Dedifferentiated amniotic fluid mesenchymal stem cell (primary cell): ENCODE results near the gene SESN3.
"Not testable (repeated sequence)": the region's sequence is repeated elsewhere in the genome, so short reads cannot be mapped to it uniquely, and the experiment has no call there.

Experiments
- DNase-seq: peaks from one replicate; pipeline ENCODE4 v3.0.0-alpha.2; 2016; ENCODE audit errors: extremely low spot score

SESN3 gene

DNA sequence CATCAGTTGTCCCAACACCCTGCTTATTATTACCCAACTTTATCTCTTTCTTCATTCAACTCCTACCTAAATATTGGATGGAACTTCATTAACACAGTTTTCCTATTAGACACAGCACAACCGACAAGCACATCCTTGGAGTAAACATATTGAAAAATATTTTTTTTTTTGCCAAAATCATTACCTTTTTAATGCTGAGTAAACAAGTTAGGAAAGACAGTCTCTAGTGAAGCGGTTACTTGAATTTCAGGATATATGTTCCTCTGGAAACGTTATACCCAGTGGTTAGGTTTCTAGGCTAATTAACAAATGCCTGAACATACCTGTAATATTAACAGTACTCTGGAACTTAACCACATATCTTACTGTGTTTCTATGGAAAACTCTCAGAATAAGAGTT lies 11.4 kb downstream of the SESN3 start:
- no peak for DNase-seq

GRCh38 chr11:95218149-95218548 lies 12.9 kb downstream of the SESN3 start:
- DNase-seq = no peak

- no peak for DNase-seq
Measured at GRCh38 chr11:95212609-95213008, 18.4 kb downstream of the SESN3 start.

GRCh38 chr11:95209535-95209934 lies 21.5 kb downstream of the SESN3 start:
- not testable (repeated sequence) for DNase-seq

GRCh38 chr11:95200781-95201457 lies 30.1 kb downstream of the SESN3 start:
- no peak for DNase-seq

DNA sequence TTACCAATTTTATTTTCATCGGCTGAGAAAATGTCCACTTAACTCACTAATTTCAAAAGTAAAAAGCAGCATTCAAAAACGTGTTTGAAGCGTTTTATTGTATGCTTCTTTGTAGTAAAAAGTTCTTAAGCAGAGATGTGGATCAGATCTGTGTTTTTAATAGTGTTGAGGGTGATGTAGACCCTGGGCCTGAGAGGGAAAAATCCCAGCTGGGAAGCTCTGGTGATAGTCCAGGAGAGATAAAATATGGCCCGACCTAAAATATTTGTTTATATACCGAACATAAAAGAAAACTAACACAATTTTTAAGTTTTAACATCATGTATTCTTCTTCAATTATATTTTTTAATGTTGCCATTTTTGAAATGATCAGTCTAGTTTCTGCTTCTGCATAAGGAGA lies 35.2 kb downstream of the SESN3 start:
- DNase-seq = no peak

DNA sequence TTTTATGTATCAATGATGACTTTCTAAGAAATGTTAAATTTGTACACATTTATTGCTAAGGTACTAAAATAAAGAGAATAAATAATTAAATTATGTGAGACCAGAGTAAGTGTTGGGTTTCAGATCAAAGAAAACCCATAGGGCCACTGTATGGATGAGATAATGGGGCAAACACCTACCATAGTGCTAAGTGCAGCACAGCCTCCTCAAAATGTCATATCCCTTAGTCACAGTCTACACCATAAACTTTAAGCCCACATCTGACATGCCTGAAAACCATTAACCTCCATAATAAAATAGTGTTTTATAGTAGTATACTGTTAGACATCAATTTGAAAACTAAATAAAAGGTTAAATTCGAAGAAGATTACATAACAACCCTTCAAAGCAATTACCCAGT lies 37.5 kb downstream of the SESN3 start:
- no peak for DNase-seq

DNA sequence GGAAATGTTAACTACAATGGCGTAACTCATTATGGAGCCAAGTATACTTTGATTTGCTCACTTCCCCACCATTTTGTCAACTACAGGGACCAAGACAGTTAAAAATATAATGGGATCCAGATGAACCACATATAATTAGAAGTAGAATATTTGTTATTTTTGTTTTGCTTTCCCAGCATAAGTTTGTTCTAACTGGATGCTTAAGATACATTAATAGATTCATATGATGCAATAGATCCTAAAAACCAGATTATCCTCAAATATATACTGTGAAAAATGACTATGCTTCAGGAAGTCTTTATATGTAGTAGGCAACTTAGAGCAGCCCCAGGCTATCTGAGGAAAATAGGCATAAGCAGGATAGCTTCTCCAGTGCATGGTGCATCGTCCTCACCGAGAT lies 38.3 kb downstream of the SESN3 start:
- DNase-seq = no peak

GRCh38 chr11:95187723-95188122 lies 43.3 kb downstream of the SESN3 start:
- no peak for DNase-seq

GRCh38 chr11:95182397-95182796 lies 48.6 kb downstream of the SESN3 start:
- no peak for DNase-seq

DNA sequence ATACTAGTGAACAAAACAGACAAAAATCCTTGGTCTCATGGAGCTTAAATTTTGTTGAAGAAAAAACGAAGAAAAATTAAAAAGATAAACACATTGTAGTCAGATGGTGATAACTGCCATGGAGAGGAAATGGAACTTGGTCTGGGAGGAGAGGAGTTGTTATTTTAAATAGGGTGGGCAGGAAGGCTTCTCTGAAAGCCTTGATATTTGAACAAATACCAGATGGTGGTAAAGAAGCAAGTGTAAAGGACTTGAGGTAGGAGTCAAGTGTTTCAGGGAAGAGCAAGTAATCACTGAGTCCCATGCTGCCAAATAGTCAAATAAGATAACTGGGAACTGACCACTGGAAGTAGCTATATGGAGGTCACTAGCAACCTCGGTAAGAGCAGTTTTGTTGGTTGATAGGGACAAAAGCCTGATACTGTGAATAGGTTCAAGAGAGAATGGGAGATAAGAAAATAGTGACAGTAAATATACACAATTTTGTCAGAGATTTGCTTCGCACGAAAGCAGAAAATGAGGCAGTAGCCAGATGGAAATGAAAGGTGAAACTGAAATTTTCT lies 55.1 kb downstream of the SESN3 start:
- DNase-seq = no peak

DNA sequence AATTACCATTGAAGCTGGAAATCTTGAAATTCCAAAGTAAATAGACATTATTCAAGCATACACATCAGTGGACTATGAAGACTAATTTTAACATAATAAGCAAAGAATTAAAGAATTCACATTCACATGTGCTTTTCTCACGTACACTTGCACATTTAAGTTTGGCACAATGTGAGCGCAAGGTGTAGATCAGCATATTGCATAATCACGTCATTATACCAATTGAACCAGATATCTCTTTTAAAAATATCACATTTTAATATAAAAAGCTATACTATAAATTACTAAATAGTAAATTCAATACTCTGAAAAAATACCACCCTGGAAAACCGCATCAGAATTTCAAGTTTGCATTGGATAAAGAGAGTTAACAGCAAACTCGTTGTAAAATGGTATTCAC lies 60.7 kb downstream of the SESN3 start:
- DNase-seq = no peak

- no peak for DNase-seq
Measured at GRCh38 chr11:95166781-95167180, 64.2 kb downstream of the SESN3 start.

DNA sequence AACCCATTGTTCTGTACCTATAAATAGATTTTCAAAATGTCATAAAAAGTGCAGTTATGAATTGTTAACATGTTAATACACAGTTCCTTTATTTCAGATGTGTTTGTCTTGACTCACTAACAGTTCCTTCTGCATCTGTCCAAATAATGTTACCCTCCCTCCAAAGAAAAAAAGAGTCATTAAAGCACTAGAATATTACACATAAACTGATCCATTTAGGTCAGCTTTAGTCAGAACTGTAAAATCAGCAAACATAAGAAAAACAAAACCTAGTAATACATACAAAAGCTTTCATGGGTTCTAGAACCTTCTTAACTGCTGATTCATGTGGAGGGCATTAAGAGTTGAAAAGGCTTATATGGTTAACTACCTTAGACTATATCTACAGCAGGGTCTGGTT lies 65.4 kb downstream of the SESN3 start:
- no peak for DNase-seq

- no peak for DNase-seq
Measured at GRCh38 chr11:95163106-95163505, 67.9 kb downstream of the SESN3 start.

DNA sequence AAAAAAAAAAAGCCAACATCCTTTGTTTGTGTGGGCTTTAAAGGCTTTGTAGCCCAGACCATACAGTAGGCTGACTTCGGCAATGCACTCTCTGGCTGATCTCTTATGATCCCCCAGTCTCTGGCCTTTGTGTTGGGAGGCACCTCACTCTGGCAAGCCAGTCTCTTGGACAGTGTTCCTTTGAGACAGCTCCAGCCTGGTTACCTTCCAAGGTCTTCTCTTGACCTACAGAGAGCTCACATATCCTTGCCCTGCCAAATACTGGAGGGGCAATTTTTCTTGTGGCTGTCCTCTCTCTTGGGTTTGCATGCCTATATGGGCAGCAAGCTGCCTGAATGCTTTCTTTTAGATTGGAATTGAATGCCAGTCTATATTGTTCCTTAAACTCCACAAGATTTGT lies 69.8 kb downstream of the SESN3 start:
- DNase-seq = no peak

GRCh38 chr11:95157824-95158223 lies 73.2 kb downstream of the SESN3 start:
- DNase-seq = no peak

- no peak for DNase-seq
Measured at GRCh38 chr11:95156916-95157541, 74.0 kb downstream of the SESN3 start.

GRCh38 chr11:95156133-95156721 lies 74.8 kb downstream of the SESN3 start:
- no peak for DNase-seq

GRCh38 chr11:95155385-95155784 lies 75.6 kb downstream of the SESN3 start:
- DNase-seq = no peak

- peak; percentile 38 for DNase-seq
Measured at GRCh38 chr11:95154514-95154913, 76.5 kb downstream of the SESN3 start.

DNA sequence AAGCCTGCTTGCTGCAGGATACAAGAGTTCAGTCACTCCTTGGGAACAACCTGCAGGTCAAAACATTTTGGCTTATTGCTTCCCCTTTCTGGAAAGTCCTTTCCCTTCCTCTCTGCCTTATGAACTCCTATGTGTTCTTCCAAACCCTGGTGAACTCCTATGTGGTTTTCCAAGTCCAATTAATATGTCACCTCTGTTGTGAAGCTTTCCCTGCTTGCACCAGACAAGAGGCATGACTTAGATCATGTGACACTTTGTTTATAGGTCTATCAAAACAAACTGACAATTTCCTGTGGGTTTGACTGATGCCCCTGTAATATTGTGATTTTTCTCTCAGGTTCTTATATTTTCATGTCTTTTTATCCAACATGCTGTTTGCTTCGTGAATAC lies 77.2 kb downstream of the SESN3 start:
- DNase-seq = no peak
